ENCODE results near the gene FLT3. TPM values are rescaled to one million over a fixed set of nuclear protein-coding genes. Genes with fewer than 3 reads are reported as not detected.

The FLT3 gene
- total RNA-seq, 1 donor from 2014 or later, result 0.58 TPM

GRCh38 chr13:27962128-27962841, 138.1 kb downstream of the FLT3 start:
- Mint-ChIP-seq H3K27ac (no peak overlapping the region), H3K4me1 (peaks cover 27% of the 10 kb centered on the region), H3K27me3 (ENCODE audit: low read depth) (peaks cover 94% of the 10 kb centered on the region), H3K9me3 (no peaks in the 10 kb centered on the region), H3K4me3 (no peak overlapping the region), H3K36me3 (no peaks in the 10 kb centered on the region)
- TF ChIP-seq CTCF (IDR thresholded peaks at IDR 0.05; ENCODE audit: unreplicated experiment), result no peak
- no peak for DNase-seq (ENCODE audit: low spot score in 2 of 2, unreplicated experiment in 2 of 2)

- Mint-ChIP-seq H3K9me3 (no peaks in the 10 kb centered on the region), H3K27ac (no peak overlapping the region), H3K4me3 (peak overlapping the region; percentile 17), H3K4me1 (peaks cover 27% of the 10 kb centered on the region), H3K27me3 (ENCODE audit: low read depth) (peaks cover 92% of the 10 kb centered on the region), H3K36me3 (no peaks in the 10 kb centered on the region)
- no peak for DNase-seq (ENCODE audit: low spot score in 2 of 2, unreplicated experiment in 2 of 2)
- no peak for TF ChIP-seq CTCF (IDR thresholded peaks at IDR 0.05; ENCODE audit: unreplicated experiment)
These were observed 138.9 kb downstream of the FLT3 start for GRCh38 chr13:27961227-27962085.

GRCh38 chr13:27960362-27961226, 139.8 kb downstream of the FLT3 start:
- peak overlapping the region; percentile 56 for H3K4me3 Mint-ChIP-seq
- peaks cover 91% of the 10 kb centered on the region for H3K27me3 Mint-ChIP-seq (ENCODE audit: low read depth)
- H3K4me1 Mint-ChIP-seq, result peaks cover 19% of the 10 kb centered on the region
- no peaks in the 10 kb centered on the region for H3K36me3 Mint-ChIP-seq
- TF ChIP-seq CTCF (IDR thresholded peaks at IDR 0.05; ENCODE audit: unreplicated experiment), result peak; percentile 43
- DNase-seq (ENCODE audit: low spot score in 2 of 2, unreplicated experiment in 2 of 2), result no peak
- no peaks in the 10 kb centered on the region for H3K9me3 Mint-ChIP-seq
- no peak overlapping the region for H3K27ac Mint-ChIP-seq

GRCh38 chr13:27959976-27960361, 140.4 kb downstream of the FLT3 start:
- peak overlapping the region; percentile 56 for H3K4me3 Mint-ChIP-seq
- peaks cover 18% of the 10 kb centered on the region for H3K4me1 Mint-ChIP-seq
- no peaks in the 10 kb centered on the region for H3K36me3 Mint-ChIP-seq
- TF ChIP-seq CTCF (IDR thresholded peaks at IDR 0.05; ENCODE audit: unreplicated experiment), result no peak
- no peaks in the 10 kb centered on the region for H3K9me3 Mint-ChIP-seq
- no peak overlapping the region for H3K27ac Mint-ChIP-seq
- DNase-seq (ENCODE audit: low spot score in 2 of 2, unreplicated experiment in 2 of 2), result no peak
- H3K27me3 Mint-ChIP-seq (ENCODE audit: low read depth), result peaks cover 91% of the 10 kb centered on the region

GRCh38 chr13:27956576-27957300, 143.6 kb downstream of the FLT3 start:
- no peak overlapping the region for H3K27ac Mint-ChIP-seq
- H3K4me3 Mint-ChIP-seq, result no peak overlapping the region
- H3K4me1 Mint-ChIP-seq, result peaks cover 25% of the 10 kb centered on the region
- TF ChIP-seq CTCF (IDR thresholded peaks at IDR 0.05; ENCODE audit: unreplicated experiment), result no peak
- H3K36me3 Mint-ChIP-seq, result no peaks in the 10 kb centered on the region
- no peaks in the 10 kb centered on the region for H3K9me3 Mint-ChIP-seq
- DNase-seq (ENCODE audit: low spot score in 2 of 2, unreplicated experiment in 2 of 2), result no peak
- peaks cover 83% of the 10 kb centered on the region for H3K27me3 Mint-ChIP-seq (ENCODE audit: low read depth)
